ENCODE data around the gene NAP1L1.

NAP1L1 gene

DNA sequence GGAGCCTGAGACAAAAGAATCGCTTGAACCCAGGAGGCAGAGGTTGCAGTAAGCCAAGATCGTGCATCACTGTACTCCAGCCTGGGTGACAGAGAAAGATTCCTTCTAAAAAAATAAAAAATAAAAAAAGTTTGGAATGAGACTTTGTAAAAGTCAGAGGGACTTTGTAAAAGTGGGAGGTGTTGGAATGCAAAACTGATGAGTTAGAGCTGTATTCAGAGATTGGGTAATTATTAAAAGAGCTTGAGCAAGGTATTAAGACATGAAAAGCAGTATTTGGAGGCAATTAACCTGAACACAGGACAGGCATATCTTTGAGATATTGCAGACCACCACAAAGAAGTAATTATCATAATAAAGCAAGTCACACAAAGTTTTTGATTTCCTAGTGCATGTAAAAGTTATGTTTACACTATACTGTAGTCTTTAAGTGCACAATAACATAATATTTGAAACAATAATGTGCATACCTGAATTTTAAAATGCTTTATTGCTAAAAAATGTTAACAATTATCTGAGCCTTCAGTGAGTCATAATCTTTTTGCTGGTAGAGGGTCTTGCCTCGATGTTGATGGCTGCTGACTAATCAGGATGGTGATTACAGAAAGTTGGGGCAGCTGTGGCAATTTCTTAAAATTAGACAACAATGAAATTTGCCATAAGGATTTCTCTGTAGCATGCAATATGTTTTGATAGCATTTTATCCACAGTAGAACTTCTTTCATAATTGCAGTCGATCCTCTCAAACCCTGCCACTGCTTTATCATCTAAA, 86.0 kb downstream of the NAP1L1 start:
- DNase-seq (no peak), ATAC-seq (ENCODE audit: insufficient read depth, low read depth) (no peak)
- Histone ChIP-seq H3K9me3 (ENCODE audit: insufficient read depth, low read length, severe bottlenecking) (no peaks in the 10 kb centered on the region), H3K27me3 (ENCODE audit: insufficient read depth, low read length, poor library complexity) (no peaks in the 10 kb centered on the region), H3K4me3 (ENCODE audit: low read depth in 1 of 2, low read length in 2 of 2) (no peak overlapping the region), H3K27ac (ENCODE audit: low read length) (no peak overlapping the region), H3K4me2 (ENCODE audit: insufficient read depth, low read length) (no peak overlapping the region), H3K9ac (ENCODE audit: low read depth, low read length) (no peak overlapping the region), H3K79me2 (ENCODE audit: insufficient read depth, low read length) (no peaks in the 10 kb centered on the region), H2AFZ (ENCODE audit: low read depth, low read length) (no peak overlapping the region), H3K36me3 (ENCODE audit: insufficient read depth, low read length) (no peaks in the 10 kb centered on the region), H4K20me1 (ENCODE audit: insufficient read depth, low read length) (no peaks in the 10 kb centered on the region), H3K4me1 (ENCODE audit: insufficient read depth, low read length) (no peaks in the 10 kb centered on the region)
- no peak for TF ChIP-seq EZH2 (IDR thresholded peaks at IDR 0.05; ENCODE audit: borderline replicate concordance, low read depth, low read length, severe bottlenecking)
- TF ChIP-seq, protein P1, sequence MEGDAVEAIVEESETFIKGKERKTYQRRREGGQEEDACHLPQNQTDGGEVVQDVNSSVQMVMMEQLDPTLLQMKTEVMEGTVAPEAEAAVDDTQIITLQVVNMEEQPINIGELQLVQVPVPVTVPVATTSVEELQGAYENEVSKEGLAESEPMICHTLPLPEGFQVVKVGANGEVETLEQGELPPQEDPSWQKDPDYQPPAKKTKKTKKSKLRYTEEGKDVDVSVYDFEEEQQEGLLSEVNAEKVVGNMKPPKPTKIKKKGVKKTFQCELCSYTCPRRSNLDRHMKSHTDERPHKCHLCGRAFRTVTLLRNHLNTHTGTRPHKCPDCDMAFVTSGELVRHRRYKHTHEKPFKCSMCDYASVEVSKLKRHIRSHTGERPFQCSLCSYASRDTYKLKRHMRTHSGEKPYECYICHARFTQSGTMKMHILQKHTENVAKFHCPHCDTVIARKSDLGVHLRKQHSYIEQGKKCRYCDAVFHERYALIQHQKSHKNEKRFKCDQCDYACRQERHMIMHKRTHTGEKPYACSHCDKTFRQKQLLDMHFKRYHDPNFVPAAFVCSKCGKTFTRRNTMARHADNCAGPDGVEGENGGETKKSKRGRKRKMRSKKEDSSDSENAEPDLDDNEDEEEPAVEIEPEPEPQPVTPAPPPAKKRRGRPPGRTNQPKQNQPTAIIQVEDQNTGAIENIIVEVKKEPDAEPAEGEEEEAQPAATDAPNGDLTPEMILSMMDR (IDR thresholded peaks at IDR 0.05; ENCODE audit: borderline replicate concordance, extremely low read depth, low read length, poor library complexity, severe bottlenecking): no peak

DNA sequence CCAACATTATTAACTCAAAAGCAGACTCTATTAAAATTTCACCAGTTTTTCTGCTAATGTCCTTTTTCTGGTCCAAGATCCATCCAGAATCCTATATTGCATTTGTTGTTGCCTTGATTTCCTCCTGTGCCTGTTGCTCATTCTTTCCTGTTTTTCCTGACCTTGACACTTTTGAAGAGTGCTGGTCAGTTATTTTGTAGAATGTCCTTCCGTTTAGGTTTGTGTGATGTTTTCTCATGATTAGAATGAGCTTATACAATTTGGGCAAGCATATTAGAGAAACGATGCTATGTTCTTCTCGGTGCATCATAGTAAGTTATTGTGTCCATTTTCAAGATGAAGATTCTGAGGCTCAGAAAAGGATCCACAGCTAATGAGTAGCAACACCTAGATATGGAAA, 86.8 kb downstream of the NAP1L1 start:
- Histone ChIP-seq H2AFZ (ENCODE audit: low read depth, low read length) (no peak overlapping the region), H3K79me2 (ENCODE audit: insufficient read depth, low read length) (no peaks in the 10 kb centered on the region), H3K4me3 (ENCODE audit: low read depth in 1 of 2, low read length in 2 of 2) (no peak overlapping the region), H3K9me3 (ENCODE audit: insufficient read depth, low read length, severe bottlenecking) (no peaks in the 10 kb centered on the region), H3K4me1 (ENCODE audit: insufficient read depth, low read length) (no peaks in the 10 kb centered on the region), H3K4me2 (ENCODE audit: insufficient read depth, low read length) (no peak overlapping the region), H3K9ac (ENCODE audit: low read depth, low read length) (no peak overlapping the region), H4K20me1 (ENCODE audit: insufficient read depth, low read length) (no peaks in the 10 kb centered on the region), H3K27ac (ENCODE audit: low read length) (no peak overlapping the region), H3K27me3 (ENCODE audit: insufficient read depth, low read length, poor library complexity) (no peaks in the 10 kb centered on the region), H3K36me3 (ENCODE audit: insufficient read depth, low read length) (no peaks in the 10 kb centered on the region)
- TF ChIP-seq, protein P1 (IDR thresholded peaks at IDR 0.05; ENCODE audit: borderline replicate concordance, extremely low read depth, low read length, poor library complexity, severe bottlenecking): no peak
- TF ChIP-seq EZH2 (IDR thresholded peaks at IDR 0.05; ENCODE audit: borderline replicate concordance, low read depth, low read length, severe bottlenecking): no peak
- DNase-seq: no peak
- ATAC-seq (ENCODE audit: insufficient read depth, low read depth): no peak

DNA sequence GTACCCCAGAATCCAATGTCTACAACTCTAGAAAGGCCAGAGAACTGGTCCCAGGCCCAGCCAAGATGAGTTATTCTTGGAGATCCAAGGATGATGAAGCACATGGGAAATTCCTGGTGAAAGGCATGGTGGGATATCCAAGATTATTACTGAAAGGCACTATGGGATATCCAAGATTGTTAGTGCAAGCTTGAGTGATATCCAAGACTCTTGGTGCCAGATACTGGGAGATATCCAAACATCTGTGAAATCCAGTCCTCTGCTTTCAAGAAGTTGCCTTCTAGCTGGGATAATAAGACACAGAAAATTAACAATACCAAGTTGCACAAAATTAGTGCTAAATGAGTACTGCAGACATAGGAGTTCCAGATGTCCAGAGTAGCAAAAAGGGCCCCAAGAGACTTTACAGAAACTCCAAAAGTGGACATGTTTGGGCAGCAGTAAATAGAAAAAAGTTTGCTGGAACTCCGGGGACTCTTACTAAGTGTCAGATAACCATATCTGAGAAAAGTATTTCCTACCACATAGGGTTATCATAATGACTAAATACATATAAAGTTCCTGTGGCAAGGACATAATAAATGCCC, 87.5 kb downstream of the NAP1L1 start:
- no peaks in the 10 kb centered on the region for H4K20me1 ChIP-seq (ENCODE audit: insufficient read depth, low read length)
- no peak overlapping the region for H3K27ac ChIP-seq (ENCODE audit: low read length)
- H3K36me3 ChIP-seq (ENCODE audit: insufficient read depth, low read length): no peaks in the 10 kb centered on the region
- ATAC-seq (ENCODE audit: insufficient read depth, low read depth) (no peak), DNase-seq (no peak)
- TF ChIP-seq, protein P1 (IDR thresholded peaks at IDR 0.05; ENCODE audit: borderline replicate concordance, extremely low read depth, low read length, poor library complexity, severe bottlenecking): no peak
- no peak for TF ChIP-seq EZH2 (IDR thresholded peaks at IDR 0.05; ENCODE audit: borderline replicate concordance, low read depth, low read length, severe bottlenecking)
- H3K4me2 ChIP-seq (ENCODE audit: insufficient read depth, low read length): no peak overlapping the region
- no peaks in the 10 kb centered on the region for H3K27me3 ChIP-seq (ENCODE audit: insufficient read depth, low read length, poor library complexity)
- no peaks in the 10 kb centered on the region for H3K9me3 ChIP-seq (ENCODE audit: insufficient read depth, low read length, severe bottlenecking)
- H3K4me1 ChIP-seq (ENCODE audit: insufficient read depth, low read length): no peaks in the 10 kb centered on the region
- no peak overlapping the region for H3K9ac ChIP-seq (ENCODE audit: low read depth, low read length)
- H3K79me2 ChIP-seq (ENCODE audit: insufficient read depth, low read length): no peaks in the 10 kb centered on the region
- no peak overlapping the region for H3K4me3 ChIP-seq (ENCODE audit: low read depth in 1 of 2, low read length in 2 of 2)
- H2AFZ ChIP-seq (ENCODE audit: low read depth, low read length): no peak overlapping the region
